HG02884 (cell line): ENCODE data around the gene ASAP3.

Experiments used
- ATAC-seq: cut with Tn5 transposase; IDR thresholded peaks from one replicate; pipeline ENCODE4 v1.9.1; 2021; ENCODE audit warnings: mild to moderate bottlenecking, moderate library complexity; ENCODE audit not compliant: unreplicated experiment

The ASAP3 gene

GRCh38 chr1:23424293-23425192 lies 59.4 kb downstream of the ASAP3 start, which contains the start of gene TCEA3:
Gene TCEA3 (minus strand): TSS chr1:23424748. CDS start chr1:23424633, 115 bp downstream.
- no peak for ATAC-seq

GRCh38 chr1:23423415-23424292 lies 60.3 kb downstream of the ASAP3 start:
- no peak for ATAC-seq

GRCh38 chr1:23422941-23423340 lies 61.0 kb downstream of the ASAP3 start:
- no peak for ATAC-seq

- ATAC-seq = no peak
Measured at GRCh38 chr1:23422241-23422877, 61.6 kb downstream of the ASAP3 start.

- no peak for ATAC-seq
Measured at GRCh38 chr1:23421753-23422240, 62.2 kb downstream of the ASAP3 start.

GRCh38 chr1:23421343-23421742 lies 62.6 kb downstream of the ASAP3 start:
- ATAC-seq = no peak

GRCh38 chr1:23420778-23421177 lies 63.2 kb downstream of the ASAP3 start:
- no peak for ATAC-seq

GRCh38 chr1:23419180-23419579 lies 64.8 kb downstream of the ASAP3 start:
- ATAC-seq = no peak

GRCh38 chr1:23417570-23417969 lies 66.4 kb downstream of the ASAP3 start:
- no peak for ATAC-seq

- no peak for ATAC-seq
Measured at GRCh38 chr1:23416964-23417363, 67.0 kb downstream of the ASAP3 start.

GRCh38 chr1:23408797-23409290 lies 75.1 kb downstream of the ASAP3 start:
- ATAC-seq = no peak

GRCh38 chr1:23407016-23407630 lies 76.9 kb downstream of the ASAP3 start:
- ATAC-seq = no peak

GRCh38 chr1:23405946-23406345 lies 78.0 kb downstream of the ASAP3 start:
- no peak for ATAC-seq

- ATAC-seq = no peak
Measured at GRCh38 chr1:23403735-23404486, 80.1 kb downstream of the ASAP3 start.

GRCh38 chr1:23403355-23403734 lies 80.6 kb downstream of the ASAP3 start:
- ATAC-seq = no peak

- no peak for ATAC-seq
Measured at GRCh38 chr1:23403038-23403336, 81.0 kb downstream of the ASAP3 start.

GRCh38 chr1:23402286-23403037 lies 81.5 kb downstream of the ASAP3 start:
- no peak for ATAC-seq

GRCh38 chr1:23401313-23401712 lies 82.7 kb downstream of the ASAP3 start:
- ATAC-seq = no peak
